GM18858 (cell line): ENCODE measurements around the gene ABHD6.
A peak's percentile ranks its signal among the peaks of the same experiment; 100 is the strongest.

Source experiments
- ATAC-seq: cut with Tn5 transposase; IDR thresholded peaks from one replicate; pipeline ENCODE4 v1.9.1; 2021; ENCODE audit not compliant: unreplicated experiment

Gene ABHD6

DNA sequence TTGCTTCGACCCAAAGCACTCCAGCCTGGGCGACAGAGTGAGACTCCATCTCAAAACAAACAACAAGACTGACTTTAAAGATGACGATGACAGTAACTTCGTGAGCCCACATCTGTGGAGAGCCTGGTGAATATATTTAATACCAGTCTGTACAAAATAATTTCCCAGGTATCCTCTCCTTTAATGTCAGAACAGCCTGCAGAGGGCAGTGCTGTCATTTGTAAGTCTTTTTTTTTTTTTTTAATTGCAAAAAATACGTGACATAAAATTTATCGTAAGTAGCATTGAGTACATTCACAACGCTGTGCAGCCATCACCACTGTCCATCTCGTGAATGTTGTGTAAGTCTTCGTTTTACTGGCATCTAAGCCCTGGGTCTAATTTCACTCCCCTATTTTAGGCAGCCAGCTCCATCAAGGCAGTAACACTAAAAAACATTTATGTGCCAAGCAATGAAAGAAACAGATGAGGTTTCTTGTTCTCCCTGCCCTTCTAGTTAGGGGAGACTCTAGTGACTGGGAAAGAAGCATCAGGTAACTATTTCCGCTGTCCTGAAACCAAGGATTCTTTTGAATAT lies 70.1 kb downstream of the ABHD6 start:
- ATAC-seq: no peak

DNA sequence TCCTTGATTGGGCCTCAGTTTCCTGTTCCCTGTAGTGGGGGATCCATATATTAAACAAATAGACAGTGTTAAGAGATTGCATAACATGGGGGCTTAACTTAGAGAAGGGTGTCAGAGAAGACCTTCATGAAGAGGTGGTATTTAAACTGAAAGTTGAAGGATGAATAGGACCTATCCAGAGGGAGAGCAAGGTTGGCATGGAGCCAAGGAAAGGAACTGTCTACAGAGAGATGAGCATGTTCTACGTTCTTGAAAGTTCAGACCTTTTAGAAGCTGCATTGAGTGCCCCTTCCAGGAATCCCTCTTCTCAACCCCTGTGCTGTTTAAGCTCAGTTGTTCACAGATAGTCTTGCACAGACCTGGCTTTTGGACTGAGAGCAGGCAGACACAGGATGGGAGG lies 71.1 kb downstream of the ABHD6 start:
- ATAC-seq: no peak

DNA sequence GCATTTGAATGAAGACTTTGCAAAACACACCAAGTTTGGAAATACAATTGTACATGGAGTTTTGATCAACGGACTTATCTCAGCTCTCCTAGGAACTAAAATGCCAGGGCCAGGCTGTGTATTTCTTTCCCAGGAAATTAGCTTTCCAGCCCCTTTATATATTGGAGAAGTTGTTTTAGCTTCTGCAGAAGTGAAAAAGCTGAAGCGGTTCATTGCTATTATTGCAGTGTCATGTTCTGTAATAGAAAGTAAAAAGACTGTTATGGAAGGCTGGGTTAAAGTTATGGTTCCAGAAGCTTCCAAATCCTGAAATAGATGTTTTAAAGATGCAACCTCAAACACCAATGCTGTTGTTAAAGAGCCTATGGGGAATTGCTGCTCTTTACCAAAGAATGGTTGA lies 80.2 kb downstream of the ABHD6 start:
- no peak for ATAC-seq

DNA sequence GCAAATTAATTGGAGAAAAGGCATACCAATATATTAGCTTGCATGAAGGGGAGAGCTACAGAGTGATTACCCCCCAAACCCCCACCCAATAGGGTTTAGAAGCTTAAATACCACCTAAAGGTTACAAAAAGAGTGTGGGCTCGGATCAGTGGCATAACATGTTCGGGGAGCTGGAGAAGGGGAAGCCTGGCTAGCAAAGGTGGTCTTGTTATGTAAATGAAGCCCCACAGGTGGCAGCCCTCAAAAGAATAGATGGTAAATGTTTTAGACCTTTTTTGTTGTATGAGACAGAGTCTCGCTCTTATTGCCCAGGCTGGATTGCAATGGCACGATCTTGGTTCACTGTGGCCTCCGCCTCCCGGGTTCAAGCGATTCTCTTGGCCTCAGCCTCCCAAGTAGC lies 84.2 kb downstream of the ABHD6 start:
- ATAC-seq: no peak

DNA sequence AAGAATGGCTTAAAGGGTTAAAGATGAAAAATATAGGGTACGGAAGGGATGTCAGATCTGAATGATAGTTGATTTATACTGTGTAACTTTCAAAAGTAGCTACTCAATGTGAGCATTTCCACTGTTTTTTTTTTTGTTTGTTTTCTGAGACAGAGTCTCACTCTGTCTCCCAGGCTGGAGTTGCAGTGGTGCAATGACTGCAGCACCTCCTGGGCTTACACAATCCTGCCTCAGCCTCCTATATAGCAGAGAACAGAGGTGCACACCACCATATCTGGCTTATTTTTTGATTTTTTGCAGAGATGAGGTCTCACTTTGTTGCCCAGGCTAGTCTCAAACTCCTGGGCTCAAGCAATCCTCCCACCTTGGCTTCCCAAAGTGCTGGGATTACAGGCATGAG lies 85.2 kb downstream of the ABHD6 start:
- ATAC-seq: no peak

DNA sequence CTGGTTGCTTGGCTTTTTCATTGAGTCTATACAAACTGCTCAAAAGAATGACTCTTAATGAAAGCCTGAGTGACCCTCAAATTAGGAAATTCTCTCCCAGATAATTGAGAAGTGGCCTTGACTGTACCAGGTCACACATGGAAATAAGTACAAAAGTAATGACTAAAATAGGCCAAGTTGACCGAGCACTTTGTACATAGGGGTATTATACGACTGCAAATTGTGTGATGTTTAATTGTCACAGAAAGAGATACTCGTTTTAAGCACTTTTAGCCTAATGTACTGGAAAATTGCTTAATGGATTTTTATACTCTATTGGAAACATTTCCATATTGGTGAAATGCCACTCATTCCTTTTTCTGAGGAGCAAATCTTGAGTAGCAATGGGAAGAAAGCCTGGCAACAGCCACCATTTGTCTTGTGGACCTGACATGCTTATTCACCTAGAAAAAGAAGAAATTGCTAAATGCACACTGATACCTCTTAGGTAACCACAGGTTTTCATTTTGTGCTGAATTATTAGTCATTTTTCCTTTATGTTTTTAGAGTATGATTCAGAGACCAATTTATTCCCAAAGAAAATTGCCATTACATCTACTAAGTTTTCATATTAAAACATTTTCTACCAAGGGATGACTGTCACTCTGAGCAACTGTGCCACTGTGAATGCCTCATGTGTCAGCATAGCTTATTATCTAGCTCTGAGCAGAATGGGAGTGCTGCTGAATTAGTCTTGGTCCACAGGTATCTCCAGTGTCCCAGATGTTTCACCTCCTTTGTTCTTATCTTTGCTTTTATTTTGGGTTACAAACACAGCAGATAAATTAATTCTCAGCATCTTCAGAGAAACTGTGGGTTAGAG lies 86.2 kb downstream of the ABHD6 start:
- no peak for ATAC-seq

DNA sequence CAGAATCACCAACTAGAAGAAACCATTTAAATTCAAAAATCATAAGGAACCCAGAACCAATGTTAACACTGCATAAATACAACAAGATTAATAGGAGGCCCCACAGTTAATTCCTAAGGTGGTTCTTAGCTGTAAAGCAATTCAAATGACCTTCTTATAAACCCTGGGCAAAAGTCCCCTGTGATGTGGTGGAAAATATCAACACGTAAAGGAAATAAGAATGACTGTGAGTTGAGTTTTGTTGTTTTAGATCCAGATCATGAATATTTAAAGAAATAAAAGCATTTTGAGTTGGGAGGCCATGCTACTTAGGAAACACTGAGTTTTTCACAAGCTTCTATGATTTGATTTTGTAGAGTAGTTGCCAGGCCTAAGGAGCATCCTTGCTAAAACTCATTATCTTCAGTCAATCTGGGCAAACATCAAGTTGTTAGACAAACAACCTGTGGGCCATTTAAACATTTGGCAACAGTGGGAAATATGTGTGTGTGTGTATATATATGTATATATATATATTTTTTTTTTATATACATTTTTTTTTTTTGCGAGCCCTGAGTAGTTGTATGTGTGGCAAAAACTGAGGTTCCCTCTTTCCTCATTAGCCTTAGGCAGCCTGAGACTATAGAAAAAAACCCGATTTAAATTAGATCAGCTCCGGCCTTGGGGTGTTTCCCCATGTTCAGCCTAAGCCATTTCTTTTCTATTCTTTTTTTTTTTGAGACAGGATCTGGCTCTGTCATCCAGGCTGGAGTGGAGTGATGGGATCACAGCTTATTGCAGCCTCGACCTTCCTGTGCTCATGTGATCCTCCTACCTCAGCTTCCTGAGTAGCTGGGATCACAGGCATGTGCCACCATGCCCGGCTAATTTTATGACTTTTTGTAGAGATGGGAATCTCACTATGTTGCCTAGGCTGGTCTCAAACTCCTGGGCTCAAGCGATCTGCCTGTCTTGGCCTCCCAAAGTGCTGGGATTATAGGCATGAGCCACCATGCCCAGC lies 87.1 kb downstream of the ABHD6 start:
- ATAC-seq: no peak

DNA sequence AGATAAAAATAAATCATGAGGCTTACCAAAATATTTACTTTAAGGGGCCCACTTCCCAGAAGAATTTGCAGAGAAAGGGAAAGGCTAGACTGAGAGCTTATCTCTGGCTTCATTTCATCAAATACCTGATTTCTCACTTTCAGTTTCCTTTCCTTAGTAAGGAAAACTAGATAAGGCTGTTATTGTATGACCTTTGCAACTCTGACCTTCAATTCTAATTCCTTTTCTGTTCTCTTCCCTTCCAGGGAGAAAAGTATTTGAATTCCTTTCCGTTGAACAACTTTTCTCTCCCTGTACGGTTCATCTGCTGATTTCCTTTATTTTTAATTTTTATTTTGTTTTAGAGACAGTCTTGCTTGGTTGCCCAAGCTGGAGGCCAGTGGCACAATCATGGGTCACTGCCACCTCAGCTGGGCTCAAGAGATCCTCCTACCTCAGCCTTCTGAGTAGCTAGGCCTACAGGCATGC lies 88.0 kb downstream of the ABHD6 start:
- ATAC-seq: no peak

DNA sequence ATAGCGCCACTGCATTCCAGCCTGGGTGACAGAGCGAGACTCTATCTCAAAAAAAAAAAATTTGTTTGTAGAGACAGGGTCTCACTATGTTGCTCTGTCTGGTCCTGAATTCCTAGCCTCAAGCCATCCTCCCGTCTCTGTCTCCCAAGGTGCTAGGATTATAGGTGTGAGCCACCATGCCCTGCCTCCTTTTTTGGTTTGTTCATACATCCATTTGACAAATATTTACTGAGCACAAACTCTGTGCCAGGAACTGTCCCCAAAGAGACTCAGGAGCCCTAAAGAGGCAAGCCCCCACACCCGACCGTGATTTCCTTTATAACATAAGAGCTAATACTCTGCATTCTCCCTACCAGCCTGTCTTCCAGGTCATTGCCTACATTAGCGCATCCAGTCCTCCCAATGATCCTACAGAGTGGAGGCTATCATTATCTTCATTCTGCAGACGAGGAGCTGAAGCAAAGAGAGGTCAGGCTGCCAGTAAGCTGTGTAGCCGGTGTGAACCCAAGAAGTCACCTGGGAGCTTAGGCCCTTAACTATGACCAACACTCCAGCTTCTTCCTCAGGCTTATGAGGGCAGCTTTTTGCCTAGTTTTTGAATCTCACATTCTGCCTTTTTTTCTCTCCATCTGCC lies 88.8 kb downstream of the ABHD6 start:
- no peak for ATAC-seq

DNA sequence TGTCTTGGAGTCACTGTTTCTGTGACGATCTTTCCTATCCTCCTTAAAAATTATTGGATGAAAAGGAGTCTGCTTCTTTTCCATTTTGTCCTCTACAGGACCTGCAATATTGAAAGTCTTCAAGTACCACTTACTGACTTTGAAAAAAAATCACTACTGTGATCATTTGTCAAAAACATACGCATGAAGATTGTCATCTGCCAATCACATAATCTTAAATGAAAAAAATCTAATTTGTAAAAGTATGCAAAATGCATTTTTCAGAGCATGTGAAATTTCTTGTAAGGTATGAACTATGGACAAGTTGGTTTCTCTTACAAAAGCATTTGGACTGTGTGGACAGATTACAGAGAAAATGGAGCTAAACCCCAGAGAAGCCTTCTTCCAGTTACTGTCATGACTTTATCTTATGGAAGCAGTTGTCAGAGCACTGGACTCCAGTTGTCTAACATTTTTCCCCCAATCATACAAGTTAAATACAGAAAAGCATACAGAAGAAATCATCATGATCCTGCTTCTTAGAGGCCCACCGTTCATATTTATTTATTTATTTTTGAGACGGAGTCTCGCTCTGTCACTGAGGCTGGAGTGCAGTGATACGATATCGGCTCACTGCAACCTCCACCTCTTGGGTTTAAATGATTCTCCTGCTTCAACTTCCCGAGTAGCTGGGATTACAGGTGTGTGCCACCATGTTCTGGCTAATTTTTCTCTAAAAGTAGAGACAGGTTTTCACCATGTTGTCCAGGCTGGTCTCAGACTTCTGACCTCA lies 91.7 kb downstream of the ABHD6 start:
- ATAC-seq: no peak

DNA sequence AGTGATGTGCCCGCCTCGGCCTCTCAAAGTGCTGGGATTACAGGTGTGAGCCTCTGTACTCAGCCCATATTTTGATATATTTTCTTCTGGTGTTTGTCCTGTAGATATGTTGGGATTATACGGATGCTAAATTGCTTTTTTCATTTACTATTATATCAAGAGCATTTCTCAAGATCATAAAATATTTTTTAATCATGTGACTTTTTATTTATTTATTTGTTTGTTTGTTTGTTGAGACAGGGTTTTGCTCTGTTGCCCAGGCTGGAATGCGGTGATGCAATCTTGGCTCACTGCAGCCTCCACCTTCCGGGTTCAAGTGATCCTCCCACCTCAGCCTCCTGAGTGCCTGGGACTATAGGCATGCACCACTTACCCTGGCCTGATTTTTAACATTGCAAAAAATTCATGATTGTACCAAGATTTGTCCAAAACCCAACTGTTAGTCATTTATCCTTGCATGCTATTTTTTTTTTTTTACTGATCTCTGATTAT lies 92.4 kb downstream of the ABHD6 start:
- no peak for ATAC-seq

DNA sequence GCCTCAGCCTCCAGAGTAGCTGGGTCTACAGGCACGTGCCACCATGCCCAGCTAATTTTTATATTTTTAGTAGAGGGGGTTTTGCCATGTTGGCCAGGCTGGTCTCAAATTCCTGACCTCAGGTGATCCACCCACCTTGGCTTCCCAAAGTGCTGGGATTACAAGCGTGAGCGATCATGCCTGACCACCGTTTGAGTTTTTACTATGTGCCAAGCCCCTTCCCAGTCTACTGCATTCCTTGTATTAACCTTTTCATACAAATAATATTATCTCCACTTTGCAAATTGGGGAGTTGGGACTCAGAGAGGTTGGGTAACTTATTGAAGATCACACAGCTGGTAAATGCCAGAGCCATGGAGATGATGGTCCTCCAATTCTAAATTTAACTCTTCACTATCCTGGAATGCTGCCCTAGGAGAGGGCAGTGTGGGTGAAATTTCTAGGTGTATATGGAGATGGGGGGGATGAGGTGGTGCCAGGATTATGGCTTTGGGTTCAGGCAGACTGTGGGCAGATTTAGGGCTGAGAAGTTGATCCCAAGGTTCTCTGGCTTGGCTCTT lies 94.1 kb downstream of the ABHD6 start:
- ATAC-seq: no peak

DNA sequence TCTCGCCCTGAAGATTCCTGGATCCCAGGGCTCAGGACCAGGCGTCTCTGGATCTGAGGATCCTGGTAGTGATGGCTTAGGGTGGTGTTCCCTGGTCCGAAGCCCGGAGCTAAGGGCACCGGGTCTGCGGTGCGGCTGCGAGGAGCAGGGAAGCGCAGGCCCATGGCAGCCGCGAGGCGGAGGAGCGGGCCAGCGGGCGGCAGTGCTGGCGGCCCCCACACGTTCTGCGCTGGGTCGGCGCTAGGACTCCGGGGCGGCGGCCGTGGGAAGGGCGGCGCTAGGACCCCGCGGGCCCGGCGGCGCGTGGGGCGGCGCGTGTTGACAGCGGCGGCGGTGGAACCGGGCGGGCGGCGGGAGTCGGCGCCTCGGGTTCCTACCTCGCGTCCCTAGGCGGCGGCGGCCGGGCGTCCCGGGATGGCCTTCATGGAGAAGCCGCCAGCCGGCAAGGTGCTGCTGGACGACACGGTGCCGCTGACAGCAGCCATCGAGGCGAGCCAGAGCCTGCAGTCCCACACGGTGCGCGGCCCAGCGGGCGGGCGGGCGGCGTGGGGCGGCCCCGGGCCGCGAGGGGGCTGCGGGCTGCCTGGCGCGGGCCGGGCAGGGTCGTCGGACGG lies 95.1 kb downstream of the ABHD6 start, which contains the start of gene PXK:
Gene PXK (plus strand): TSS at position 318 of the 614 bp plus-strand sequence. CDS start 97 bp downstream, at position 415.
- ATAC-seq: peak; percentile 64

DNA sequence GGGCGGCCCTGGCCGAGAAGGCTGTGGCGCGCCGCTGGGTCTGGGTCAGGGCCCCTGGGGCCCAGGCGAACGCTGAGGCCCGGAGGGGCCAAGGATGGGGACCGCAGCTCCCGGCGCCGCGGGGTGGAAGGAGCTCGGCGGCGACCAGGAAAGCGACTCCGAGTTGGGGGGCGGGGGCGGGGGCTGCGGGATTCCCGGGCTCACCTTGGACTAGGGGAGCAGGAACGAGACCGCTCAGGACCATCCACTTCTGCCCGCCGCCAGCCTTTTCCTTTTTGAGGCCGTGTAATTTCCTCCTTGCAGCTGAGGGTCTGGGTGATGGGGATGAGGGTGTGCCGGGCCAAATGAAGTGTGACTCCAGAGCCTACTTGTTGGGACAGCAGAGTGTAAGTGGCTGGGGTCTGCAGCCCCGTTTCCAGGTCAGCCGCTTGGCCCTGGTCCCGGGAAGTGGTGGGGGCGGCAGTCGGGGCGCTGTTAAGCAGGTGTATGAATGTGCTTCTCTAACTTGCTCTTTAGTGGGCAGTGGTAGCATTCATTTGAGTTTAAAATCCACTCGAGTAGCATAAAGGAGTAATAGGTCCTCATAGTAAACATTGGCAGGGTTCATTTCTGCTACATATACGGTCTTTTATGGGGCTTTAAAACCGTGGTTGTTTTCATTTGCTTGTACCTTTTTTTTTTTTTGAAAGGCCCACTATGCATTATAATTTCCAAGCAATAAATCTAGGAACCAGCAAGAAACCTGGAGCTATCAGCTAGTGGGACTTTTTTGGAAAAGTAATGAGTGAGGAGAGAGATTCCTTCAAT lies 95.8 kb downstream of the ABHD6 start:
- ATAC-seq: peak; percentile 29

DNA sequence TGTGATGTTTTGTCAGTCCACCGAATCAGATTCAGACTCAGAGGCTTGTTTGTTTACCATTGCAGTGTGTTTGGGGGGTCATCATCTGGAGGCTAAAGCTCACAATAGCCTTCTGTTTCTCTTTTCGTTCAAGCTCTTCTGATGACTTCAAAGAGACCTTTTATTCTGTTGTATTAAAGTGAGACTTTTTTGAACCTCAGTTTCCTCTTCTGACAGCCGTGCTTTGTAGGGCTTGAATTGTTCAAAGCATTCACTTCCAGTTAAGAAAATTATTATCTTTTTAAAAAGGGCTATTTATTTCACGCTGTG lies 96.4 kb downstream of the ABHD6 start:
- ATAC-seq: no peak

DNA sequence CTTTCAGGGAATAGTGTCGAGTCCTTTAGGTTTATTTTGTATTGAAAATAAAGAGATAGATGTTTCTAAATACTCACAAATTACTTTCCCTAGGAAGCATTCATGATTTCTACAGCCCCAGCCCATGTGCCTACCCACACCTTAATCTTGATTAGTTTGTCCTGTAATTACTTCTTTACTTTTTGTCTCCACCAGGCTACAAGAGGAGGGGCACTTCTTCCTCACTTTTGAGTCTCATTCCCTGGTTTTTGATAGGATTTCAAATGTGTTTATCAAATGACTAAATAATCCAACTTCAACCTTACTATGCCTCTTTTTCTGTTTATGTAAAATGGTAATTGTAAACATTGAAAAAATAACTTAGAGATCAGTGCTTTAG lies 96.9 kb downstream of the ABHD6 start:
- ATAC-seq: no peak

DNA sequence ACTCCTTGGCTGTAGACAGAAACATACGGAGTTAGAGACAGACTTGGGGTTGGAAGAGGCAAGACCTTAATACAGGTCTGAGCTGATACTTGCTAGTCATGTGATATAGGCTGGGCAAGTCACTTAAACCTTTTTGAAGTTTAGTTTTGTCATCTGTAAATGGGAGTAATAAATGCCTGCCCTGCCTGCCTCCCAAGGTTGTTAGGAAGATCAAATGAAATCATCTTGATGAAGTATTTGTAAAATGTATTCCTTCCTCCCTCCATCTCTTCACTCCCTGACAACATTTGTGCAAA lies 98.0 kb downstream of the ABHD6 start:
- no peak for ATAC-seq

DNA sequence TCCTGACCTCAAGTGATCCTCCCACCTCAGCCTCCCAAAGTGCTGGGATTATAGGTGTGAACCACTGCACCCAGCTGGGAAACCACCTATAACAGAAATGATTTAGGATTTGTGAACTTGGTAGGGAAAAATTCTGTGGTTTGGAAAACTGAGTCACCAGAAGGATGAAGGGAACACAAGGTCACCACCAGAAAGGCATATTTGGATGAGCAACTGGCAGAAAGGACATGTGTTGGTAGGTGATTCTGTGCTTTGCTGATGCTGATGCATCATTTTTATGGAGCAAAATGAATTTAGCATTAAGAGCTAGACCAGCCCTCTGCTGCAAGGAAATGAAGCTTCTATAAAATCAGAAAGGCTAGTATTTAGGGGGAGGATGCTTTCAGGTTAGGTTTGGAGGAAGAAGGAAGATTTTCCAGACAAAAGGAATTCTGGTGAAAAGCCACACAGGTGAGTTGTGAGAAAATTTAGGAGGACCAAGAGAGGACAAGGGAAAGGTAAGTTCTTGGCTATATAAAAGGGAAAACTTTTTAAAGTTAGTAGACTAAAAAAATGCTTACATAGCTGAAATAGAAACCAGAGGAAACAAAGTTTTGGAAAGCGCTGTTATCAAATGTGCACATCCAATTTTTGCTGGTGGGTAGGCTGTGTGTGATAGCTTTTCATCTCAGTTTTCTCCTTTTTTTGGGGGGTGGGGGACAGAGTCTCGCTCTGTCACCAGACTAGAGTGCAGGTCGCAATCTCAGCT lies 98.7 kb downstream of the ABHD6 start:
- no peak for ATAC-seq
